Stimulated activated naive B cell treated with anti-CD40 and anti-IgM and Interleukin-4, amounts not matched to agents 10 μg/mL and 1 μg/mL and 100 μg/mL, for 72 hours (primary cell): ENCODE measurements around the gene PCSK1.

Source experiments
- ATAC-seq, 2 donors: fragments of 150-1000 bp; cut with Tn5 transposase; replicated peaks; 2 replicates each; pipeline ENCODE4 v1.10.0; 2021; ENCODE audit warnings: moderate library complexity in 1 of 2
- DNase-seq: peaks from one replicate; pipeline ENCODE4 v3.0.0; 2021
- H3K27ac Mint-ChIP-seq: one replicate; pipeline ENCODE4 v1.8.0; 2022; ENCODE audit warnings: mild to moderate bottlenecking, mixed read lengths
- H3K27me3 Mint-ChIP-seq, 2 donors: one replicate each; pipeline ENCODE4 v1.8.0; 2022; ENCODE audit warnings: mixed read lengths in 2 of 2
- H3K36me3 Mint-ChIP-seq, 2 donors: one replicate each; pipeline ENCODE4 v1.8.0; 2022; ENCODE audit warnings: mixed read lengths in 2 of 2, mild to moderate bottlenecking in 1 of 2
- H3K4me1 Mint-ChIP-seq, 2 donors: one replicate each; pipeline ENCODE4 v1.8.0; 2022; ENCODE audit warnings: mixed read lengths in 2 of 2, mild to moderate bottlenecking in 1 of 2
- H3K4me3 Mint-ChIP-seq, 2 donors: one replicate each; pipeline ENCODE4 v1.8.0; 2022; ENCODE audit warnings: mild to moderate bottlenecking in 2 of 2, mixed read lengths in 2 of 2, moderate library complexity in 1 of 2
- H3K9me3 Mint-ChIP-seq, 2 donors: one replicate each; pipeline ENCODE4 v1.8.0; 2022; ENCODE audit warnings: mixed read lengths in 2 of 2, mild to moderate bottlenecking in 1 of 2

PCSK1 gene

GRCh38 chr5:96433066-96433447 is at the start of gene PCSK1:
TSS of gene PCSK1 (minus strand) at chr5:96433248. CDS start at chr5:96433042, 206 bp downstream.
- peaks cover 22 to 31% of the 10 kb centered on the region in 2 donors for H3K4me1 Mint-ChIP-seq
- H3K9me3 Mint-ChIP-seq: peaks cover 0 to 9% of the 10 kb centered on the region in 2 donors
- peaks cover 58 to 61% of the 10 kb centered on the region in 2 donors for H3K27me3 Mint-ChIP-seq
- ATAC-seq (peak in 1 of 2 donors; percentile 33), DNase-seq (no peak)
- peaks cover 0 to 4% of the 10 kb centered on the region in 2 donors for H3K36me3 Mint-ChIP-seq
- H3K4me3 Mint-ChIP-seq: peak within 1 kb of the TSS; percentile 43 to 72
- no peak within 1 kb of the TSS for H3K27ac Mint-ChIP-seq

- DNase-seq (no peak), ATAC-seq (no peak)
- Mint-ChIP-seq H3K9me3 (no peaks in the 10 kb centered on the region), H3K27ac (no peak overlapping the region), H3K27me3 (peaks cover 0 to 4% of the 10 kb centered on the region in 2 donors), H3K4me3 (no peak overlapping the region), H3K36me3 (no peaks in the 10 kb centered on the region), H3K4me1 (no peaks in the 10 kb centered on the region)
Observed at GRCh38 chr5:96481867-96482266, 48.8 kb upstream of the PCSK1 start.

GRCh38 chr5:96481009-96481786 is 48.1 kb upstream of the PCSK1 start:
- Mint-ChIP-seq H3K4me3 (no peak overlapping the region), H3K27me3 (peaks cover 0 to 4% of the 10 kb centered on the region in 2 donors), H3K36me3 (no peaks in the 10 kb centered on the region), H3K4me1 (no peaks in the 10 kb centered on the region), H3K9me3 (no peaks in the 10 kb centered on the region), H3K27ac (no peak overlapping the region)
- ATAC-seq (no peak), DNase-seq (no peak)

- ATAC-seq (no peak), DNase-seq (no peak)
- H3K36me3 Mint-ChIP-seq: no peaks in the 10 kb centered on the region
- no peak overlapping the region for H3K4me3 Mint-ChIP-seq
- H3K9me3 Mint-ChIP-seq: no peaks in the 10 kb centered on the region
- no peaks in the 10 kb centered on the region for H3K4me1 Mint-ChIP-seq
- H3K27ac Mint-ChIP-seq: no peak overlapping the region
- H3K27me3 Mint-ChIP-seq: no peaks in the 10 kb centered on the region
Observed at GRCh38 chr5:96478983-96479382, 45.9 kb upstream of the PCSK1 start.

GRCh38 chr5:96476654-96477053 is 43.6 kb upstream of the PCSK1 start:
- Mint-ChIP-seq H3K27me3 (peaks cover 4 to 7% of the 10 kb centered on the region in 2 donors), H3K36me3 (no peaks in the 10 kb centered on the region), H3K27ac (no peak overlapping the region), H3K9me3 (no peaks in the 10 kb centered on the region), H3K4me3 (no peak overlapping the region), H3K4me1 (no peaks in the 10 kb centered on the region)
- ATAC-seq (no peak), DNase-seq (no peak)

GRCh38 chr5:96474073-96474472 is 41.0 kb upstream of the PCSK1 start:
- DNase-seq: no peak
- ATAC-seq: no peak
- Mint-ChIP-seq H3K4me3 (no peak overlapping the region), H3K4me1 (no peaks in the 10 kb centered on the region), H3K27ac (no peak overlapping the region), H3K36me3 (no peaks in the 10 kb centered on the region), H3K27me3 (peaks cover 7 to 8% of the 10 kb centered on the region in 2 donors), H3K9me3 (no peaks in the 10 kb centered on the region)

GRCh38 chr5:96473155-96473554 is 40.1 kb upstream of the PCSK1 start:
- Mint-ChIP-seq H3K9me3 (no peaks in the 10 kb centered on the region), H3K36me3 (no peaks in the 10 kb centered on the region), H3K4me3 (no peak overlapping the region), H3K27me3 (peaks cover 8 to 13% of the 10 kb centered on the region in 2 donors), H3K27ac (no peak overlapping the region), H3K4me1 (no peaks in the 10 kb centered on the region)
- DNase-seq (no peak), ATAC-seq (no peak)

- ATAC-seq: no peak
- H3K36me3 Mint-ChIP-seq: no peaks in the 10 kb centered on the region
- H3K9me3 Mint-ChIP-seq: no peaks in the 10 kb centered on the region
- peaks cover 8 to 21% of the 10 kb centered on the region in 2 donors for H3K27me3 Mint-ChIP-seq
- H3K27ac Mint-ChIP-seq: no peak overlapping the region
- no peaks in the 10 kb centered on the region for H3K4me1 Mint-ChIP-seq
- no peak overlapping the region for H3K4me3 Mint-ChIP-seq
- no peak for DNase-seq
Observed at GRCh38 chr5:96470785-96471184, 37.7 kb upstream of the PCSK1 start.

- Mint-ChIP-seq H3K9me3 (no peaks in the 10 kb centered on the region), H3K4me1 (no peaks in the 10 kb centered on the region), H3K4me3 (no peak overlapping the region), H3K27ac (no peak overlapping the region), H3K36me3 (no peaks in the 10 kb centered on the region), H3K27me3 (peaks cover 8 to 21% of the 10 kb centered on the region in 2 donors)
- ATAC-seq (no peak), DNase-seq (no peak)
Observed at GRCh38 chr5:96468956-96469355, 35.9 kb upstream of the PCSK1 start.

- Mint-ChIP-seq H3K9me3 (no peaks in the 10 kb centered on the region), H3K4me1 (no peaks in the 10 kb centered on the region), H3K27me3 (peaks cover 9 to 13% of the 10 kb centered on the region in 2 donors), H3K27ac (no peak overlapping the region), H3K36me3 (no peaks in the 10 kb centered on the region), H3K4me3 (no peak overlapping the region)
- DNase-seq (no peak), ATAC-seq (no peak)
Observed at GRCh38 chr5:96463091-96463490, 30.0 kb upstream of the PCSK1 start.

- Mint-ChIP-seq H3K36me3 (peaks cover 0 to 3% of the 10 kb centered on the region in 2 donors), H3K4me1 (no peaks in the 10 kb centered on the region), H3K4me3 (no peak overlapping the region), H3K9me3 (peaks cover 7 to 8% of the 10 kb centered on the region in 2 donors), H3K27me3 (peaks cover 6 to 9% of the 10 kb centered on the region in 2 donors), H3K27ac (no peak overlapping the region)
- ATAC-seq (no peak), DNase-seq (no peak)
Observed at GRCh38 chr5:96459313-96460121, 26.5 kb upstream of the PCSK1 start.

- H3K4me3 Mint-ChIP-seq: no peak overlapping the region
- peaks cover 6 to 9% of the 10 kb centered on the region in 2 donors for H3K27me3 Mint-ChIP-seq
- no peak overlapping the region for H3K27ac Mint-ChIP-seq
- DNase-seq (no peak), ATAC-seq (no peak)
- no peaks in the 10 kb centered on the region for H3K4me1 Mint-ChIP-seq
- H3K9me3 Mint-ChIP-seq: peaks cover 7 to 8% of the 10 kb centered on the region in 2 donors
- H3K36me3 Mint-ChIP-seq: peaks cover 0 to 3% of the 10 kb centered on the region in 2 donors
Observed at GRCh38 chr5:96458176-96458575, 25.1 kb upstream of the PCSK1 start.

- no peak overlapping the region for H3K27ac Mint-ChIP-seq
- H3K4me3 Mint-ChIP-seq: no peak overlapping the region
- ATAC-seq (no peak), DNase-seq (no peak)
- peaks cover 8% of the 10 kb centered on the region in 2 donors for H3K9me3 Mint-ChIP-seq
- peaks cover 4 to 6% of the 10 kb centered on the region in 2 donors for H3K27me3 Mint-ChIP-seq
- H3K4me1 Mint-ChIP-seq: no peaks in the 10 kb centered on the region
- peaks cover 0 to 3% of the 10 kb centered on the region in 2 donors for H3K36me3 Mint-ChIP-seq
Observed at GRCh38 chr5:96455789-96456188, 22.7 kb upstream of the PCSK1 start.

- H3K4me1 Mint-ChIP-seq: no peaks in the 10 kb centered on the region
- peaks cover 8% of the 10 kb centered on the region in 2 donors for H3K9me3 Mint-ChIP-seq
- H3K27ac Mint-ChIP-seq: no peak overlapping the region
- DNase-seq (no peak), ATAC-seq (no peak)
- H3K27me3 Mint-ChIP-seq: peaks cover 9 to 12% of the 10 kb centered on the region in 2 donors
- H3K4me3 Mint-ChIP-seq: no peak overlapping the region
- H3K36me3 Mint-ChIP-seq: peaks cover 0 to 3% of the 10 kb centered on the region in 2 donors
Observed at GRCh38 chr5:96453394-96453793, 20.3 kb upstream of the PCSK1 start.

- peaks cover 0 to 1% of the 10 kb centered on the region in 2 donors for H3K9me3 Mint-ChIP-seq
- peaks cover 0 to 4% of the 10 kb centered on the region in 2 donors for H3K4me1 Mint-ChIP-seq
- H3K36me3 Mint-ChIP-seq: no peaks in the 10 kb centered on the region
- no peak overlapping the region for H3K27ac Mint-ChIP-seq
- ATAC-seq: no peak
- no peak for DNase-seq
- peaks cover 22 to 29% of the 10 kb centered on the region in 2 donors for H3K27me3 Mint-ChIP-seq
- H3K4me3 Mint-ChIP-seq: no peak overlapping the region
Observed at GRCh38 chr5:96447949-96448348, 14.9 kb upstream of the PCSK1 start.
